GM23338 (cell line): ENCODE results near the gene KCNA4. TPM values are rescaled to one million over a fixed set of nuclear protein-coding genes. Genes with fewer than 3 reads are reported as not detected.

Experiments used
- ATAC-seq: fragments of 200-7000 bp; cut with Tn5 transposase; 3 replicates; pipeline ENCODE4 v1.9.1; 2020
- DNase-seq: peaks from one replicate; pipeline ENCODE4 v3.0.0-alpha.2; 2015; ENCODE audit warnings: low spot score
- H2AFZ ChIP-seq: fragments of 200-600 bp; sonication (generic); 2 replicates; pipeline ENCODE4 v1.8.0; 2016; ENCODE audit warnings: antibody characterized with exemption, mild to moderate bottlenecking, moderate library complexity
- H3F3A ChIP-seq: fragments of 200-600 bp; sonication (generic); replicated peaks from 2 replicates; pipeline ENCODE4 v1.8.0; 2017; ENCODE audit warnings: antibody characterized with exemption, mixed run types, low read depth
- H3K27ac ChIP-seq: fragments of 200-600 bp; sonication (generic); 2 replicates; pipeline ENCODE4 v1.6.1; 2016; ENCODE audit warnings: low read depth
- H3K27me3 ChIP-seq: fragments of 200-600 bp; sonication (generic); 2 replicates; pipeline ENCODE4 v1.8.0; 2016; ENCODE audit warnings: mild to moderate bottlenecking, mixed run types, moderate library complexity; ENCODE audit not compliant: insufficient read depth
- H3K36me3 ChIP-seq: fragments of 200-600 bp; sonication (generic); 2 replicates; pipeline ENCODE4 v1.8.0; 2016; ENCODE audit warnings: mild to moderate bottlenecking; ENCODE audit not compliant: insufficient read depth
- H3K4me1 ChIP-seq: fragments of 200-600 bp; sonication (generic); 2 replicates; pipeline ENCODE4 v1.8.0; 2016; ENCODE audit warnings: mild to moderate bottlenecking, moderate library complexity; ENCODE audit not compliant: insufficient read depth
- H3K4me2 ChIP-seq: fragments of 200-600 bp; sonication (generic); 2 replicates; pipeline ENCODE4 v1.7.1; 2017; ENCODE audit warnings: mixed run types
- H3K4me3 ChIP-seq: fragments of 200-600 bp; sonication (generic); 2 replicates; pipeline ENCODE4 v1.6.1; 2016; ENCODE audit warnings: mixed run types
- H3K79me2 ChIP-seq: fragments of 200-600 bp; sonication (generic); replicated peaks from 2 replicates; pipeline ENCODE4 v1.8.0; 2017; ENCODE audit warnings: mild to moderate bottlenecking; ENCODE audit not compliant: insufficient read depth
- H3K9me2 ChIP-seq: fragments of 200-600 bp; sonication (generic); 2 replicates; pipeline ENCODE4 v1.8.0; 2017; ENCODE audit not compliant: insufficient read depth
- H4K20me1 ChIP-seq: fragments of 200-600 bp; sonication (generic); replicated peaks from 2 replicates; pipeline ENCODE4 v1.8.0; 2017; ENCODE audit warnings: mild to moderate bottlenecking; ENCODE audit not compliant: insufficient read depth
- H3K27ac Mint-ChIP-seq: 2 replicates; pipeline ENCODE4 v1.8.0; 2020; ENCODE audit warnings: inconsistent platforms, mild to moderate bottlenecking, moderate library complexity, mixed read lengths
- H3K27me3 Mint-ChIP-seq: 3 replicates; pipeline ENCODE4 v1.8.0; 2022; ENCODE audit warnings: low read depth, mild to moderate bottlenecking, moderate library complexity, mixed read lengths, inconsistent platforms; ENCODE audit not compliant: insufficient read depth, poor library complexity
- H3K36me3 Mint-ChIP-seq: 3 replicates; pipeline ENCODE4 v1.8.0; 2021; ENCODE audit warnings: low read depth, mild to moderate bottlenecking, inconsistent platforms, moderate library complexity, mixed read lengths
- H3K4me1 Mint-ChIP-seq: 3 replicates; pipeline ENCODE4 v1.8.0; 2020; ENCODE audit warnings: mild to moderate bottlenecking, inconsistent platforms, mixed read lengths
- H3K4me3 Mint-ChIP-seq: 3 replicates; pipeline ENCODE4 v1.8.0; 2021; ENCODE audit warnings: moderate library complexity, mild to moderate bottlenecking, inconsistent platforms, mixed read lengths
- H3K9me3 Mint-ChIP-seq: 3 replicates; pipeline ENCODE4 v1.8.0; 2020; ENCODE audit warnings: moderate library complexity, mild to moderate bottlenecking, inconsistent platforms, mixed read lengths
- CREB1 ChIP-seq: fragments of 250-450 bp; sonication (Bioruptor Pico); IDR thresholded peaks from 2 replicates; pipeline ENCODE4 v1.5.0; 2020; ENCODE audit warnings: low read depth, mild to moderate bottlenecking, moderate library complexity
- EZH2 ChIP-seq: fragments of 200-600 bp; sonication (generic); IDR thresholded peaks from one replicate; pipeline ENCODE4 v1.8.0; 2017; ENCODE audit warnings: antibody characterized with exemption, mild to moderate bottlenecking, low read depth; ENCODE audit not compliant: unreplicated experiment
- JUNB ChIP-seq: IDR thresholded peaks from one replicate; pipeline ENCODE4 v1.6.1; 2016; ENCODE audit warnings: antibody characterized with exemption; ENCODE audit not compliant: unreplicated experiment
- REST ChIP-seq: IDR thresholded peaks from one replicate; pipeline ENCODE4 v1.6.1; 2018; ENCODE audit warnings: antibody characterized with exemption; ENCODE audit not compliant: unreplicated experiment
- STAT1 ChIP-seq: IDR thresholded peaks from one replicate; pipeline ENCODE4 v1.6.1; 2016; ENCODE audit warnings: antibody characterized with exemption; ENCODE audit not compliant: unreplicated experiment
- polyA plus RNA-seq: library from polyadenylated mRNA; unstranded; fragments of >200 nt; fragmentation: Nextera tagmentation; extraction: Ambion mirVana; gene quantifications from 2 replicates; pipeline ENCODE4 v1.2.1, GENCODE V29; 2016
- total RNA-seq: library from RNA; depleted of rRNA; stranded (reverse); fragments of >200 nt; shearing (Covaris generic); gene quantifications from 2 replicates; pipeline ENCODE4 v1.2.3, GENCODE V29; 2014

The KCNA4 gene
- total and polyA plus RNA-seq, 2 experiments from 2014 or later = not detected

- no peak overlapping the region for H3K4me2 ChIP-seq
- DNase-seq (peak; percentile 40), ATAC-seq (peak; percentile 20)
- H3F3A ChIP-seq = 0 out of 2 replicates have a peak, but pooled peaks cover 4% of the 10 kb centered on the region
- no peak overlapping the region for H3K27ac ChIP-seq
- H3K79me2 ChIP-seq = no peaks in the 10 kb centered on the region
- peaks cover 100% of the 10 kb centered on the region for H3K27me3 ChIP-seq
- Mint-ChIP-seq H3K9me3 (0 out of 3 replicates have a peak, but pooled peaks cover 3% of the 10 kb centered on the region), H3K36me3 (no peaks in the 10 kb centered on the region), H3K4me1 (peaks cover 19% of the 10 kb centered on the region), H3K27ac (no peak overlapping the region), H3K4me3 (peak overlapping the region; percentile 38; the same call in 1 of the 3 replicates), H3K27me3 (peaks cover 65% of the 10 kb centered on the region)
- peaks cover 40% of the 10 kb centered on the region for H4K20me1 ChIP-seq
- no peaks in the 10 kb centered on the region for H3K36me3 ChIP-seq
- H3K9me2 ChIP-seq = no peaks in the 10 kb centered on the region
- no peak for TF ChIP-seq CREB1
- TF ChIP-seq JUNB = no peak
- TF ChIP-seq REST = no peak
- H3K4me1 ChIP-seq = peaks cover 33% of the 10 kb centered on the region
- no peak overlapping the region for H3K4me3 ChIP-seq
- H2AFZ ChIP-seq = no peak overlapping the region
These were observed 1.7 kb upstream of the KCNA4 start for GRCh38 chr11:30018495-30018894.

GRCh38 chr11:30017445-30017895, 640 bp upstream of the KCNA4 start:
- no peaks in the 10 kb centered on the region for H3K9me2 ChIP-seq
- peaks cover 19% of the 10 kb centered on the region for H3K4me1 Mint-ChIP-seq
- H3K36me3 Mint-ChIP-seq = no peaks in the 10 kb centered on the region
- H4K20me1 ChIP-seq = peaks cover 30% of the 10 kb centered on the region
- H3F3A ChIP-seq = 0 out of 2 replicates have a peak, but pooled peaks cover 4% of the 10 kb centered on the region
- H3K27ac ChIP-seq = no peak overlapping the region
- ATAC-seq = peak; percentile 73
- peaks cover 33% of the 10 kb centered on the region for H3K4me1 ChIP-seq
- no peaks in the 10 kb centered on the region for H3K36me3 ChIP-seq
- H3K79me2 ChIP-seq = no peaks in the 10 kb centered on the region
- no peak for TF ChIP-seq STAT1
- peak; percentile 75 for TF ChIP-seq EZH2
- H3K4me2 ChIP-seq = peak overlapping the region; percentile 93
- 0 out of 3 replicates have a peak, but pooled peaks cover 3% of the 10 kb centered on the region for H3K9me3 Mint-ChIP-seq
- peaks cover 55% of the 10 kb centered on the region for H3K27me3 Mint-ChIP-seq
- H3K27me3 ChIP-seq = peaks cover 100% of the 10 kb centered on the region
- H3K4me3 Mint-ChIP-seq = peak overlapping the region; percentile 63; the same call in 2 of the 3 replicates
- peak overlapping the region; percentile 62 for H3K4me3 ChIP-seq
- H2AFZ ChIP-seq = peak overlapping the region; percentile 63; the same call in 1 of the 2 replicates
- peak; percentile 50 for DNase-seq
- no peak overlapping the region for H3K27ac Mint-ChIP-seq
